Body of pancreas (tissue), 4 donors: ENCODE results near the gene PEF1.

ENCODE experiments used
- POLR2A ChIP-seq, 3 donors: fragments of 450-650 bp; IDR thresholded peaks; one replicate each; pipeline ENCODE4 v1.6.1; 2016; ENCODE audit warnings: antibody characterized with exemption in 3 of 3, mild to moderate bottlenecking in 2 of 3
- TF ChIP-seq, protein P1 (sequence below), 7 experiments: fragments of 450-650 bp in 4 of 7; fragments of 200-600 bp in 3 of 7; sonication (generic) in 3 of 7; IDR thresholded peaks; one replicate each; pipeline ENCODE4 v1.5.1; 2016 to 2019; ENCODE audit warnings: antibody characterized with exemption in 7 of 7

DNA sequence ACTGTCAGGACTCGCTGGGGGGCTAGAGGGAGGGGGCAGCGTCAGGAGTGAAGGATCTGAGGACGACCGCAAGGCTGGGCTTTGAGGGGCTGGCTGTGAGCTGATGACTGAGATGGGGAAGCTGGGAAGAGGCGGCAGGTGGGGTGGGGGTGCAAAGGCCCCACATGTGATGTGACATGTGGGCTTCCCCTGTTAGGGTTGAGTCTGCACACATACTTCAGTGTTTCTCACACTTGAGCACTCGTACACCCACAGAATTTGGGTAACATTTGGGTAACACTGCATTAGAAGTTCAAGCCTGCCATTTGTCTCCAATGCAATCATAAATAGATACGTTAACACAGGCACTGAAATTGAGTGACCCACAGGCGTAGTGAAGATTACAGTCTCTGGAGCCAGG lies 42.9 kb upstream of the PEF1 start:
- TF ChIP-seq POLR2A (IDR thresholded peaks at IDR 0.05): no peak
- TF ChIP-seq, protein P1, sequence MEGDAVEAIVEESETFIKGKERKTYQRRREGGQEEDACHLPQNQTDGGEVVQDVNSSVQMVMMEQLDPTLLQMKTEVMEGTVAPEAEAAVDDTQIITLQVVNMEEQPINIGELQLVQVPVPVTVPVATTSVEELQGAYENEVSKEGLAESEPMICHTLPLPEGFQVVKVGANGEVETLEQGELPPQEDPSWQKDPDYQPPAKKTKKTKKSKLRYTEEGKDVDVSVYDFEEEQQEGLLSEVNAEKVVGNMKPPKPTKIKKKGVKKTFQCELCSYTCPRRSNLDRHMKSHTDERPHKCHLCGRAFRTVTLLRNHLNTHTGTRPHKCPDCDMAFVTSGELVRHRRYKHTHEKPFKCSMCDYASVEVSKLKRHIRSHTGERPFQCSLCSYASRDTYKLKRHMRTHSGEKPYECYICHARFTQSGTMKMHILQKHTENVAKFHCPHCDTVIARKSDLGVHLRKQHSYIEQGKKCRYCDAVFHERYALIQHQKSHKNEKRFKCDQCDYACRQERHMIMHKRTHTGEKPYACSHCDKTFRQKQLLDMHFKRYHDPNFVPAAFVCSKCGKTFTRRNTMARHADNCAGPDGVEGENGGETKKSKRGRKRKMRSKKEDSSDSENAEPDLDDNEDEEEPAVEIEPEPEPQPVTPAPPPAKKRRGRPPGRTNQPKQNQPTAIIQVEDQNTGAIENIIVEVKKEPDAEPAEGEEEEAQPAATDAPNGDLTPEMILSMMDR (IDR thresholded peaks at IDR 0.05): no peak
